Measurements from ENCODE around the gene GTPBP1. TPM values are rescaled to one million over a fixed set of nuclear protein-coding genes. Genes with fewer than 3 reads are reported as not detected.

Gene GTPBP1
- total and polyA plus RNA-seq, 2 donors (not counting 1 experiment from before 2014, with no cell fraction given): 77.8 to 174 TPM

DNA sequence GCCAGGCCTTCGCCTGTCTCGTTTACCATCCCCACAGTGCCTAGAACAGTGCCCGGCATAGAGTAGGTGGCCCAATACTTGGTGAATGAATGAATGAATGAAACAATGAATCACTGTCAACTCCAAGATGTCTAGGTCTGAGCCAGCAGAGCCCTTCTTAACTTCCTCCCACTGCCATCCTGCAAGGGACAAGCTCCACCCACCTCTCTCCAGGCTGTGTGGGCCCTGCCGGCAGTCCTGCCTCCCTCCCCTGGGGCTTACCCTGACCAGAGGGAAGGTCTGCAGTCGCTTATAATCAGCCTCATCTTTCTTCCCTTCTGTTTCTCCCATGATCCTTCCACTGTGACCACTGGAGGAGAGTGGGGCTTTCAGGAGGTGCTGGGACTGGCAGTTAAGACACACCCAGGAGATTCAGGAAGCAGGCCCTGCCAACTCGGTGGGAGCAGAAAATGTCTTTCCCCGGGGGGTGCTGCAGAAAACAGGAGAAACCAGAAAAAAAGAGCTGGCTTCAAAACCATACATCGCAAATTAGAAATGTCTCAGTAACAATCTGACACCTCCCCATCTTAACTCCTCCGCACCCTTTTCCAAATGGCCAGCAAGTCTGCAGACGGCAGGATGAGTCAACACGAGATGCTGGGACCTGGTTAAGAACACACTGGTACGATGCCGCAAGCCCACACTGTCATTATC, 76.8 kb downstream of the GTPBP1 start:
- no peak overlapping the region for H3K9ac ChIP-seq (ENCODE audit: low read length)
- H3K27me3 ChIP-seq (replicated peaks in 1 of 4; ENCODE audit: control extremely low read depth in 1 of 4, control insufficient read depth in 3 of 4, insufficient read depth in 4 of 4, low read length in 3 of 4): no peaks in the 10 kb centered on the region
- H3K36me3 ChIP-seq (replicated peaks in 1 of 2; ENCODE audit: control extremely low read depth in 1 of 2, control insufficient read depth in 1 of 2, extremely low read depth in 1 of 2, insufficient read depth in 2 of 2, low read length in 1 of 2): peaks cover 0 to 9% of the 10 kb centered on the region in 2 experiments
- no peak for TF ChIP-seq EZH2 (IDR thresholded peaks at IDR 0.05; ENCODE audit: borderline replicate concordance, insufficient read depth, low read depth, low read length, poor library complexity, severe bottlenecking)
- TF ChIP-seq, protein P1, sequence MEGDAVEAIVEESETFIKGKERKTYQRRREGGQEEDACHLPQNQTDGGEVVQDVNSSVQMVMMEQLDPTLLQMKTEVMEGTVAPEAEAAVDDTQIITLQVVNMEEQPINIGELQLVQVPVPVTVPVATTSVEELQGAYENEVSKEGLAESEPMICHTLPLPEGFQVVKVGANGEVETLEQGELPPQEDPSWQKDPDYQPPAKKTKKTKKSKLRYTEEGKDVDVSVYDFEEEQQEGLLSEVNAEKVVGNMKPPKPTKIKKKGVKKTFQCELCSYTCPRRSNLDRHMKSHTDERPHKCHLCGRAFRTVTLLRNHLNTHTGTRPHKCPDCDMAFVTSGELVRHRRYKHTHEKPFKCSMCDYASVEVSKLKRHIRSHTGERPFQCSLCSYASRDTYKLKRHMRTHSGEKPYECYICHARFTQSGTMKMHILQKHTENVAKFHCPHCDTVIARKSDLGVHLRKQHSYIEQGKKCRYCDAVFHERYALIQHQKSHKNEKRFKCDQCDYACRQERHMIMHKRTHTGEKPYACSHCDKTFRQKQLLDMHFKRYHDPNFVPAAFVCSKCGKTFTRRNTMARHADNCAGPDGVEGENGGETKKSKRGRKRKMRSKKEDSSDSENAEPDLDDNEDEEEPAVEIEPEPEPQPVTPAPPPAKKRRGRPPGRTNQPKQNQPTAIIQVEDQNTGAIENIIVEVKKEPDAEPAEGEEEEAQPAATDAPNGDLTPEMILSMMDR (IDR thresholded peaks at IDR 0.05): no peak
- H3K79me2 ChIP-seq (ENCODE audit: control insufficient read depth, insufficient read depth, low read length): no peaks in the 10 kb centered on the region
- no peaks in the 10 kb centered on the region for H3K9me3 ChIP-seq (ENCODE audit: control extremely low read depth in 1 of 3, control insufficient read depth in 2 of 3, insufficient read depth in 1 of 3, low read length in 2 of 3)
- Mint-ChIP-seq H3K9me3 (ENCODE audit: insufficient read depth) (no peaks in the 10 kb centered on the region), H3K4me3 (no peak overlapping the region), H3K27ac (no peak overlapping the region), H3K4me1 (no peaks in the 10 kb centered on the region), H3K27me3 (no peaks in the 10 kb centered on the region)
- no peaks in the 10 kb centered on the region for H3K4me1 ChIP-seq (ENCODE audit: control insufficient read depth in 2 of 2, insufficient read depth in 2 of 2, low read length in 2 of 2)
- no peak overlapping the region for H2AFZ ChIP-seq (ENCODE audit: insufficient read depth, low read depth, low read length, poor library complexity, severe bottlenecking)
- no peak overlapping the region for H3K4me2 ChIP-seq (replicated peaks; ENCODE audit: low read depth, low read length, poor library complexity, severe bottlenecking)
- ATAC-seq (ENCODE audit: low read depth) (no peak), DNase-seq (no peak)
- WGBS (ENCODE audit: insufficient coverage): 55% methylated on average over 9 of the region's 13 CpGs
- intact Hi-C loops (cut with micrococcal nuclease): no loop called here
- H3K4me3 ChIP-seq (ENCODE audit: control extremely low read depth in 1 of 5, extremely low read depth in 1 of 5, insufficient read depth in 1 of 5, low read depth in 2 of 5, low read length in 4 of 5): no peak overlapping the region
- no peak overlapping the region for H3K27ac ChIP-seq (ENCODE audit: low read length in 2 of 2)
- no peaks in the 10 kb centered on the region for H4K20me1 ChIP-seq (ENCODE audit: control insufficient read depth, insufficient read depth, low read length, poor library complexity, severe bottlenecking)
- ChIA-PET CTCF (no interaction called here), POLR2A (no interaction called here)

Small RNA genes within 50 kb of the gene (small RNA-seq; reads per million reads assigned to genes)
- gene AL021707.8 (ENCODE audit: insufficient read length, low read depth, low replicate concordance): not detected

Other genes starting within 250 kb of the GTPBP1 start
- not detected in 2 replicates for gene KDELR3, start 237.8 kb upstream of the GTPBP1 start, total RNA-seq
- gene KDELR3, start 237.8 kb upstream of the GTPBP1 start, polyA plus RNA-seq: 0.16 TPM in 1 of 2 replicates, not detected in the other
- gene DDX17, start 199.6 kb upstream of the GTPBP1 start, total RNA-seq: 936 and 967 TPM in 2 replicates
- gene DDX17, start 199.6 kb upstream of the GTPBP1 start, polyA plus RNA-seq: 754 and 1,009 TPM in 2 replicates
- 0.22 and 0.64 TPM in 2 replicates for gene DMC1, start 135.8 kb upstream of the GTPBP1 start, total RNA-seq
- gene DMC1, start 135.8 kb upstream of the GTPBP1 start, polyA plus RNA-seq: not detected in 2 replicates
- gene FAM227A, start 49.6 kb upstream of the GTPBP1 start, total RNA-seq: 0.57 and 1.1 TPM in 2 replicates
- gene FAM227A, start 49.6 kb upstream of the GTPBP1 start, polyA plus RNA-seq: 0.04 and 0.07 TPM in 2 replicates
- gene CBY1, start 49.3 kb upstream of the GTPBP1 start, total RNA-seq: 20.7 and 21.7 TPM in 2 replicates
- gene CBY1, start 49.3 kb upstream of the GTPBP1 start, polyA plus RNA-seq: 6.0 and 7.5 TPM in 2 replicates
- 47.6 and 48.2 TPM in 2 replicates for gene TOMM22, start 24.0 kb upstream of the GTPBP1 start, total RNA-seq
- gene TOMM22, start 24.0 kb upstream of the GTPBP1 start, polyA plus RNA-seq: 21.5 and 26.6 TPM in 2 replicates
- 88.2 and 94.8 TPM in 2 replicates for gene JOSD1, start 5.0 kb upstream of the GTPBP1 start, total RNA-seq
- gene JOSD1, start 5.0 kb upstream of the GTPBP1 start, polyA plus RNA-seq: 78.7 and 144 TPM in 2 replicates
- 305 and 322 TPM in 2 replicates for gene SUN2, start 50.1 kb downstream of the GTPBP1 start, total RNA-seq
- 224 and 229 TPM in 2 replicates for gene SUN2, start 50.1 kb downstream of the GTPBP1 start, polyA plus RNA-seq
- gene DNAL4, start 88.2 kb downstream of the GTPBP1 start, total RNA-seq: 9.0 and 10.3 TPM in 2 replicates
- 9.0 and 9.9 TPM in 2 replicates for gene DNAL4, start 88.2 kb downstream of the GTPBP1 start, polyA plus RNA-seq
- 0.68 and 0.71 TPM in 2 replicates for gene NPTXR, start 138.1 kb downstream of the GTPBP1 start, total RNA-seq
- gene NPTXR, start 138.1 kb downstream of the GTPBP1 start, polyA plus RNA-seq: 0.16 and 0.17 TPM in 2 replicates
- gene CBX6, start 166.3 kb downstream of the GTPBP1 start, total RNA-seq: 55.1 and 57.6 TPM in 2 replicates
- gene CBX6, start 166.3 kb downstream of the GTPBP1 start, polyA plus RNA-seq: 14.9 and 15.2 TPM in 2 replicates